ENCODE data around the gene EYA2.

- TF ChIP-seq EZH2 (IDR thresholded peaks at IDR 0.05; ENCODE audit: insufficient read depth, poor library complexity, severe bottlenecking) (no peak), EZH2phosphoT487 (IDR thresholded peaks at IDR 0.05; ENCODE audit: insufficient read depth, low read depth) (no peak)
Measured at GRCh38 chr20:47142774-47143170, 248.1 kb downstream of the EYA2 start.

Measured in GM23248 (cell line).